Mucosa of stomach (tissue), 1 donor: ENCODE measurements around the gene SLC43A2.

Experiments used
- H3K27me3 ChIP-seq: one replicate; pipeline ENCODE4 v1.7.0; 2013; ENCODE audit warnings: mild to moderate bottlenecking, low read length; ENCODE audit not compliant: control insufficient read depth, insufficient read depth
- H3K36me3 ChIP-seq: one replicate; pipeline ENCODE4 v1.7.0; 2013; ENCODE audit warnings: low read length; ENCODE audit not compliant: control insufficient read depth, insufficient read depth
- H3K4me1 ChIP-seq: one replicate; pipeline ENCODE4 v1.7.0; 2013; ENCODE audit warnings: mild to moderate bottlenecking, low read length; ENCODE audit not compliant: control insufficient read depth, insufficient read depth
- H3K4me3 ChIP-seq: one replicate; pipeline ENCODE4 v1.7.0; 2013; ENCODE audit warnings: low read length
- H3K9ac ChIP-seq: one replicate; pipeline ENCODE4 v1.7.0; 2013; ENCODE audit warnings: mild to moderate bottlenecking, low read length, moderate library complexity
- H3K9me3 ChIP-seq: one replicate; pipeline ENCODE4 v1.7.0; 2013; ENCODE audit warnings: mild to moderate bottlenecking, low read length, moderate library complexity; ENCODE audit not compliant: control insufficient read depth
- donor health status: Pancreatic carcinoma.

The SLC43A2 gene

DNA sequence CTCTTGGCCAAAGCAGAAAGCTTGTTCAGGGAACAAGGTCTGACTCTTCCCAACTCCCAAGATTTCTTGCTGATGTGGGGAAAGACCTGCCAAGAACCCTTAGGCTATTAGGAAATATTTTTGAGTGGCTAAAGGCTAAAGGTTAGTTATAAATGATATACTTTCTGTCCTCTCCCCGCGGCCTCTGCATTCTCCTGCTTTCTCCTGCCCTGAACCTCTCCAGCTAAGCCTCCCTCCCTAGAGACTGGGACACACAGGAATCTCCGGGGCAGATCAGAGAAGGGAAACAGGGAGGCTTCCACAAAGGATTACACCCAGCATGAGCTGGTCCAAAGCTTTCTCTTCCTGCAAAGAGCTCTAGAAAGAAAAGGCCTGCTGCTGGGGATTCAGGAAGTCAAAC is 2.3 kb downstream of the SLC43A2 start:
- peaks cover 28% of the 10 kb centered on the region for H3K4me1 ChIP-seq
- no peak overlapping the region for H3K4me3 ChIP-seq
- H3K27me3 ChIP-seq: no peaks in the 10 kb centered on the region
- no peaks in the 10 kb centered on the region for H3K36me3 ChIP-seq
- H3K9me3 ChIP-seq: no peaks in the 10 kb centered on the region
- H3K9ac ChIP-seq: no peak overlapping the region

DNA sequence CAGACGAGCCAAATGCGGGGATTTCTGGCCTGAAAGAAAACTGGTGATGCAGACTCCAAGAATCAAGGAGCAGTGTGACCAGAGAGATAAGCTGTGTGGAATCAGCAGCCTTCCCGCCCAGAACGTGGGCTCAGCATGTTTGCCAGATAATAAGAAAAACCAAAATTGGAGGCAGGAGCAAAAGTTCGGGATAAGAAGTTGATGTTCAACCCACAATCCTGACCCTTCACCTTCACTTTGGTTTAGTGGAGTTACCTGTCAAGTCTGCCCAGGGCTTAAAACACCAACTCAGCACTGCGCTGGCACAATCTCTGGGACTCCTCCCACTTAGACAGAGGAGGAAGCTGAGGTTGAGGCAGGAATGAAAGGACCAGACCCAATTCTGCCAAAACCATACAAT is 3.1 kb downstream of the SLC43A2 start:
- Histone ChIP-seq H3K4me3 (no peak overlapping the region), H3K4me1 (peaks cover 28% of the 10 kb centered on the region), H3K36me3 (no peaks in the 10 kb centered on the region), H3K27me3 (no peaks in the 10 kb centered on the region), H3K9me3 (no peaks in the 10 kb centered on the region), H3K9ac (no peak overlapping the region)

- peaks cover 28% of the 10 kb centered on the region for H3K4me1 ChIP-seq
Observed at GRCh38 chr17:1625053-1625452, 3.6 kb downstream of the SLC43A2 start.

GRCh38 chr17:1624650-1625049 is 4.0 kb downstream of the SLC43A2 start:
- Histone ChIP-seq H3K4me3 (no peak overlapping the region), H3K27me3 (no peaks in the 10 kb centered on the region), H3K9ac (no peak overlapping the region), H3K4me1 (peaks cover 24% of the 10 kb centered on the region), H3K9me3 (no peaks in the 10 kb centered on the region), H3K36me3 (no peaks in the 10 kb centered on the region)

More at GRCh38 chr17:1625053-1625452, 3.6 kb downstream of the SLC43A2 start:
- no peak overlapping the region for H3K9ac ChIP-seq
- no peaks in the 10 kb centered on the region for H3K27me3 ChIP-seq
- no peak overlapping the region for H3K4me3 ChIP-seq
- no peaks in the 10 kb centered on the region for H3K36me3 ChIP-seq
- no peaks in the 10 kb centered on the region for H3K9me3 ChIP-seq

DNA sequence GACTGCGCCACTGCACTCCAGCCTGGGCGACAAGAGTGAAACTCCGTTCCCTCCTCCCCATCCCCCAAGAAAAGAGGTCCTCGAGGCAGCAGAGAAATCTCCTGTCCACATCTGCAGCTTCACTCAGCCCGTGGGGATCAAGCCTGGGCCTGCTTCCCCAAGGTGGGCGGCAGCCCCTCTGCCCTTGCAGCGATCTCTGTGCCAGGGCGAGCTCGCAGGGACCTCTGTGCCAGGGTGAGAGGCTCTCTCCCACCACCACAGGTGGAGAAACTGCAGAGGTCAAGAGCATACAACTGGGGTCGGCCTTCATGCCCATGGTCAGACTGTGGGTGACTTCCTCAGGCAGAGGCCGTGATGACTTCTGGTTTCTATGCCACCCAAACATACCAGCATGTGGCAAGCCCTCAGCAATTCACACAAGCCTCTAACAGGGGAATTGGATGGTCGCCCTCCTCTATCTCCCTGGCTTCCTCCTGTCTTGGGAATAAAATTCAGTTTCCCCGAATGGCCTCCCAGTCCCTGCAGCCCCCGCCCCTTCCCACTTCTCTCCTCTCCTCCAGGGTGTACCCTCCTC is 5.5 kb downstream of the SLC43A2 start:
- Histone ChIP-seq H3K4me3 (no peak overlapping the region), H3K4me1 (peaks cover 26% of the 10 kb centered on the region), H3K27me3 (no peaks in the 10 kb centered on the region), H3K9me3 (no peaks in the 10 kb centered on the region), H3K36me3 (no peaks in the 10 kb centered on the region), H3K9ac (no peak overlapping the region)

DNA sequence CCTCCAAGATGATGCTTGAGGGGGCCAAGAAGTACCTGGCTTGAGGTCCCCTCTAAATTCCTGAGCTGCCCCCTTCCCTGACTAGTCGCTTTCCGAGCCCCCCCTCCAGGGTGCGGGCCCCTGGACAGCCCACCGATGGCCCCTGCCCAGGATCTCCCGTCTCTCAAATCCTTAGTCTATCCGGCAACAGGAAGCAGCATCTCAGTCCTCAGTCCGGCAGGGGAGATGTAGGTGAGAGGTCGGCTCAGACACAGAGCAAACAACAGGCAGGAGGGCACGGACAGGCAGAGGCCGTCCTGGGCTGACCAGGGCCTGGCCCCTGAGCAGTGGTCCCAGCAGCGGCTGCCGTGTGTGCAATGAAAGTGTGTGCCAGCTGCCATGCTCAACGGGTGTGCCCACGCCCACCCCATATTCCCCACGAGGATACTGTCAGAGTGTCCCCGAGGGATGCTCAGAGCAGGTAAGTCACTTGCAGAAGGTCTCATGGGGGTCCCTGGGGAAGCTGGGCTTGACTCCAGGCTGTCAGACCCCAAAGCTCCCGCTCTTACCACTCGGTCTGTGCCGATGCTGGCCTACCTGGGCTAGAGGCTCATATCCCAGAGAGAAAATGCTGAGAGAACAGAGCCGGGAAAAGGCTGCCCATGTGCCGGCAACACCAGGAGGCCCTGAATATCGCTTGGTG is 7.2 kb downstream of the SLC43A2 start:
- Histone ChIP-seq H3K9me3 (no peaks in the 10 kb centered on the region), H3K27me3 (no peaks in the 10 kb centered on the region), H3K4me3 (no peak overlapping the region), H3K36me3 (no peaks in the 10 kb centered on the region), H3K4me1 (peaks cover 30% of the 10 kb centered on the region), H3K9ac (no peak overlapping the region)

GRCh38 chr17:1620486-1620885 is 8.1 kb downstream of the SLC43A2 start:
- Histone ChIP-seq H3K9me3 (no peaks in the 10 kb centered on the region), H3K9ac (no peak overlapping the region), H3K36me3 (no peaks in the 10 kb centered on the region), H3K4me3 (no peak overlapping the region), H3K4me1 (peaks cover 21% of the 10 kb centered on the region), H3K27me3 (no peaks in the 10 kb centered on the region)

DNA sequence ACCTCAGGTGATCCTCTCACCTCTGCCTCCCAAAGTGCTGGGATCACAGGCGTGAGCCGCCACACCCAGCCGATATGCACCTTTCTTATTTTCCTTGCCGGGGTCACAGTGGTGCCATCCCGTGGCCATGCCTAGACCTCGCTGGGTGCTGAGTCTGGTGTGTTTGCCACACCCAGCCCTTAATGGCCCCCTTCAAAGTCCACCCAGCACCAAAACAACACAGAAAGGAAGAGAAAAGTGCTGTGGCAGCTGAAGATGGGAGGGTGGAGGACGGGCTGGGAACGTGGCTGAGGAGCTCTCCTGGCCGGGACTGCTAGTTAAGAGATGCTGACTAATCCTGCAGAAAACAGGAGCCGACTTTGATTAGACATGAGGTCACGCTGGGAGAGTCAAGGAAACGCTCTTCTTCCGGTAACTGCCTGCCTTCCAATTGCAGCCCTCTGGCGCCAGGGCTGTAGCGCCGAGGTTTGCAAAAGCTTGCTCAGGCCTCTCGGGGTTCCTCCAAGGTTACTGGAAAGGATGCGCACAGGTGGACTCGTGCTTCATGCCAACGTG is 10.9 kb downstream of the SLC43A2 start:
- no peak overlapping the region for H3K9ac ChIP-seq
- H3K4me1 ChIP-seq: peaks cover 20% of the 10 kb centered on the region
- no peaks in the 10 kb centered on the region for H3K9me3 ChIP-seq
- no peak overlapping the region for H3K4me3 ChIP-seq
- no peaks in the 10 kb centered on the region for H3K36me3 ChIP-seq
- H3K27me3 ChIP-seq: no peaks in the 10 kb centered on the region

- H3K9me3 ChIP-seq: no peaks in the 10 kb centered on the region
- no peak overlapping the region for H3K9ac ChIP-seq
- H3K4me3 ChIP-seq: no peak overlapping the region
- H3K27me3 ChIP-seq: no peaks in the 10 kb centered on the region
- H3K36me3 ChIP-seq: no peaks in the 10 kb centered on the region
- H3K4me1 ChIP-seq: peaks cover 20% of the 10 kb centered on the region
Observed at GRCh38 chr17:1616101-1616500, 12.5 kb downstream of the SLC43A2 start.

DNA sequence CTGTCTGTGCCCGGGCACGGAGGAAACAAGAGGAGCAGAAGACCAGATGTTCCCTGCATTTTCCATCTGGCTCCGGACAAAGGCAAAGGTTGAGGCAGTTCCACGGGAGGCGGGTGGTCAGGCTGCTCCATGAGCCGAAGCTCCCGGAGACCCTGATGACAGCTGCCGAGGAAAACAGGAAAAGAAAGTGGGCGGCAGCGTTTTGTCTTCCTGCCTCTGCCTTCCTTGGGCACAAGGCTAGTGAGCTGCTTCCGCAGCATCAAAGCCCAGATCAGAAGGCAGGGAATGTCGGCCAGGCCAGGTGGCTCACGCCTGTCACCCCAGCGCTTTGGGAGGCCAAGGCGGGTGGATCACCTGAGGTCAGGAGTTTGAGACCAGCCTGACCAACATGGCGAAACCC is 16.2 kb downstream of the SLC43A2 start:
- Histone ChIP-seq H3K27me3 (no peaks in the 10 kb centered on the region), H3K4me1 (peaks cover 7% of the 10 kb centered on the region), H3K9ac (no peak overlapping the region), H3K9me3 (no peaks in the 10 kb centered on the region), H3K36me3 (no peaks in the 10 kb centered on the region), H3K4me3 (no peak overlapping the region)

DNA sequence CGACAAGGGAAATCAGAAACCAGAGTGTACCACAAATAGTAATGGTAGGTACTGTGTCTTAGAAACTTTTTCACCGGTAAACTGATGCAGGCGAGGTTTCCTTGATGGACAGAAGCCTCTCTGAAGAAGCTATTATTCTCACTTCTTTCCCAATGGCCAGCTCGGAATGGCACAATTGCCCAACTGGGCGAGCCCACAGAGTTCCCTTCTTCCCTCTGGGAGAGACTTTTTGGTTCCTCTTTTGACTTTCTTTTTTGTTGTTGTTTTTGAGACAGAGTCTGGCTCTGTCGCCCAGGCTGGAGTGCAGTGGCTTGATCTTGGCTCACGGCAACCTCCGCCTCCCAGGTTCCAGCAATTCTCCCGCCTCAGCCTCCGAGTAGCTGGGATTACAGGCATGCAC is 16.9 kb downstream of the SLC43A2 start:
- H3K9ac ChIP-seq: no peak overlapping the region
- H3K4me1 ChIP-seq: peaks cover under 1% of the 10 kb centered on the region
- no peaks in the 10 kb centered on the region for H3K9me3 ChIP-seq
- no peaks in the 10 kb centered on the region for H3K27me3 ChIP-seq
- no peak overlapping the region for H3K4me3 ChIP-seq
- H3K36me3 ChIP-seq: no peaks in the 10 kb centered on the region

DNA sequence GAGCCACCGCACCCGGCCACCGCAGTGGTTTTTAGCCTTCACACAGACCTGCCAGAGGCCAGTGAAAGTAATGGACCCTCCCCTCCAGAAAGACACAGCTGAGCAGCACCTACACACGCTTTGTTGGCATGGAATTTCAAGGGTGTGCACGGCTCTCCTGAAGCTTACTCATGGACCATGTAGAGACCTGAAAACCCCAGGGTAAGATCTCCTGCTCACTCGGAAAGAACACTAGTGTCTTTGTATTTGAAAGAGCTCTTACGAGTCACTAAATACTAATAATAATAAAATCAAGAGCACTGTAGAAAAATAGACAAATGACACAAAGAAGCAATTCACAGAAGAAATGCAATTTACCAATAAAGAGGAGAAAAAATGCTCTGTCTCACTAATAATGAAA is 20.0 kb downstream of the SLC43A2 start:
- Histone ChIP-seq H3K4me3 (no peak overlapping the region), H3K27me3 (no peaks in the 10 kb centered on the region), H3K9ac (no peak overlapping the region), H3K4me1 (no peaks in the 10 kb centered on the region), H3K36me3 (no peaks in the 10 kb centered on the region), H3K9me3 (no peaks in the 10 kb centered on the region)
